Skin epidermis (tissue), 12 donors: Measurements from ENCODE around the gene ZCCHC24.

Experiments used
- H3K27ac ChIP-seq, 21 experiments: fragments of 200-600 bp; sonication (generic) in 11 of 21; one replicate each; pipeline ENCODE4 v1.5.0; 2020; ENCODE audit warnings: mild to moderate bottlenecking in 3 of 21, inconsistent platforms in 2 of 21, moderate library complexity in 2 of 21
- H3K4me3 ChIP-seq, 7 experiments: fragments of 200-600 bp; sonication (generic) in 2 of 7; one replicate each; pipeline ENCODE4 v1.5.0; 2020; ENCODE audit warnings: inconsistent platforms in 2 of 7, mild to moderate bottlenecking in 2 of 7, moderate library complexity in 1 of 7

ZCCHC24 gene

GRCh38 chr10:79418886-79419595 lies 26.4 kb downstream of the ZCCHC24 start:
- H3K4me3 ChIP-seq, result no peak overlapping the region
- H3K27ac ChIP-seq, result peak overlapping the region in 1 of 21 experiments; percentile 29

DNA sequence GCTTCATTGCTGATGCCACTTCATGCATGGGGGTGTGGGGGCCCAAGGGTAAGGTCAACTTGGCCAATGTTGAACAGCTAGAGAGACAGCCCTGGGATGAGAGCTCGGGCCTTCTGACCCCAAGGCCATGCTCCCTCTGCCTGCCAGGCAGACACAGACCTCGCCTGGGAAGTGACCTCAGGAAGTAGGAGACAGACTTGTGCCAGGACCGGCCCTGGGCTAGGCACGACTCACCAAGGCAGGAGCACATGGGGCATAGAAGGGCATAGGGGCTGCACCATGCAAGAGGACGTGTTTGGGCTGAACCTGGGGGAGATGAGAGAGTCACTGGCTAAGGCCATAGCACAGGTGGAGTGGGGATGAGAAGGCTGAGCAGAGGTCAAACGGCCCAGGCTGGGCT lies 27.1 kb downstream of the ZCCHC24 start:
- H3K4me3 ChIP-seq, result no peak overlapping the region
- H3K27ac ChIP-seq, result peak overlapping the region in 2 of 21 experiments; percentile 22 to 29

- Histone ChIP-seq H3K4me3 (no peak overlapping the region), H3K27ac (peak overlapping the region in 4 of 21 experiments; percentile 5 to 32 (median 18))
Observed at GRCh38 chr10:79417731-79418130, 27.7 kb downstream of the ZCCHC24 start.

DNA sequence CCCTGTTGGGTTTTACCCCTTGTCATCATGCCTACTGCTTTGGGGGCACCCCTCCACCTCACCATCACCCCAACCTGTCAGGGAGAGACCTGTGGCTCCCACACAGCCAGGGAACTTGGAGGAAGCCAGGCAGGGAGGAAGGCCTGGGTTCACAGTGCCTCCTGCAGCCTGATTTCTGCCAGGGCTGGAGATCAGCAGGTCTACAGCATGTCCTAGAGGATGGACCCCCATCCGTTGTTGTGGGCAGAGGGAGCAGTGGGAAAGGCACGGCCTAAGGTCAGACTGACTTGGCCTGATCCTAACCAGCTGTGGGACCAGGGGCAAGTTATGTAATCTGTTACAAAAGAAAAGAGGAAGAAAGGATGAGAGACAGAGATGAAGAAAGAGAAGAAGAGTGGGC lies 28.2 kb downstream of the ZCCHC24 start:
- Histone ChIP-seq H3K27ac (peak overlapping the region in 3 of 21 experiments; percentile 5 to 57 (median 6)), H3K4me3 (no peak overlapping the region)

GRCh38 chr10:79416578-79417255 lies 28.7 kb downstream of the ZCCHC24 start:
- H3K27ac ChIP-seq, result peak overlapping the region in 2 of 21 experiments; percentile 13 to 57

GRCh38 chr10:79415736-79416577 lies 29.5 kb downstream of the ZCCHC24 start:
- H3K4me3 ChIP-seq, result no peak overlapping the region
- H3K27ac ChIP-seq, result peak overlapping the region in 5 of 21 experiments; percentile 7 to 15 (median 9)

More at GRCh38 chr10:79416578-79417255, 28.7 kb downstream of the ZCCHC24 start:
- no peak overlapping the region for H3K4me3 ChIP-seq

- peak overlapping the region in 1 of 21 experiments; percentile 15 for H3K27ac ChIP-seq
- H3K4me3 ChIP-seq, result no peak overlapping the region
Observed at GRCh38 chr10:79414714-79415113, 30.7 kb downstream of the ZCCHC24 start.

DNA sequence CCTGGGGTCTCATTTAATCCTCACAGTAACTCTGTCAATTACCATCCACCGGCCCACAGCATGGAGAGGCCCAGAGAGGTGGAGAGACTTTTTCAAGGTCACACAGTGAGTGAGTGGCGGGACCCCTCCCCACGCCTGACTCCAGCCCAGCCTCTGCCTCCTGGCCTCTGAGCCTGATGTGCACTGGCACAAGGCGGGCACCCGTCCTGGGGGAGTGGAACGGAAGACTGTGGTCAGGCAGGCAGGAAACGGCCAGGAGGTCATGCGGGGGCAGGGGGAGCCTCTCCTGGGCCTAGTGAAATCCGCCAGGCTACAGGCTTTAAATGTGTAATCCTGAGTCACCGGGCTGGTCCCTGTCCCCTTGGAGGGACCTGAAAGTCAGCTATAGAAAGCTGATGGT lies 32.2 kb downstream of the ZCCHC24 start:
- Histone ChIP-seq H3K4me3 (no peak overlapping the region), H3K27ac (peak overlapping the region in 4 of 21 experiments; percentile 24 to 68 (median 37))

GRCh38 chr10:79412516-79412915 lies 32.9 kb downstream of the ZCCHC24 start:
- Histone ChIP-seq H3K27ac (peak overlapping the region in 1 of 21 experiments; percentile 24), H3K4me3 (no peak overlapping the region)

GRCh38 chr10:79411546-79412495 lies 33.6 kb downstream of the ZCCHC24 start:
- Histone ChIP-seq H3K4me3 (no peak overlapping the region), H3K27ac (peak overlapping the region in 7 of 21 experiments; percentile 8 to 33 (median 22))

DNA sequence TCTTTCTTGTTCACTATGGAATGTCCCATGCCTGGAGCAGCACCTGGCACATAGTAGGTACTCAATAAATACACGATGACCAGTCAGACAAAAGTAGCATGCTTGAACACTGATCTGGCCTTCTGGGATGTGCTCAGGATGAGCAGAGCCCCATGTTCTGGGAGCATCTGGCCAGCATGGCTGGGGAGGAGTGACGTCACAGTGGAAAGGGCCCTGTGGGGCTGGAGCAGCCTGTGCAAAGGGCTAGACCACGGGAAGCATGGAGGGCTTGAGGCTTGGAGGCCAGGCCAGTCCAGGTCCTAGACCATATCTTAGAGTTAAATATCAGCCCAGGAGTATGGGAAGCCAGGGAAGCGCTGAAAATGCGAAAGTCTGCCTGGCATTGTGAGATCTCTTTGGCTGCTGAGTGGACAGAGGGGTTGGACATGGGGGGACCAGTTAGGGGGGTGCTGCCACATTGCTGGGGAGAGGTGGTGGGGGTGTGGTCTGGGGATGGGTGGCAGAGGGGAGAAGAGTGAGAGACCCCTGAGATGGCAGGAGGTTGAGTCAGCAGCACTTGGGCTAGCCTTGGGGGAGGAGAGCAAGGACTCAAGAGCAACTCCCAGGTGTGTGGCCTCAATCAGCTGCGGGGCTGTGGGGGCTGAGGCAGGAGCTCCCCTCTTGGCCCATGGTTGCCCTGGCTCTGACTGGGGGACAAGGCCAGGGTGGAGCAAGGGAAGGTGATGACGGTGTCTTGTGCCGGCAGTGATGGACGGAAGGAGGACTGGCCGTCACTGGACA lies 34.9 kb downstream of the ZCCHC24 start:
- peak overlapping the region in 3 of 21 experiments; percentile 13 to 35 (median 21) for H3K27ac ChIP-seq

GRCh38 chr10:79409726-79410085 lies 35.7 kb downstream of the ZCCHC24 start:
- peak overlapping the region in 11 of 21 experiments; percentile 14 to 71 (median 50) for H3K27ac ChIP-seq
- H3K4me3 ChIP-seq, result no peak overlapping the region

More for the DNA sequence above, 34.9 kb downstream of the ZCCHC24 start:
- no peak overlapping the region for H3K4me3 ChIP-seq

DNA sequence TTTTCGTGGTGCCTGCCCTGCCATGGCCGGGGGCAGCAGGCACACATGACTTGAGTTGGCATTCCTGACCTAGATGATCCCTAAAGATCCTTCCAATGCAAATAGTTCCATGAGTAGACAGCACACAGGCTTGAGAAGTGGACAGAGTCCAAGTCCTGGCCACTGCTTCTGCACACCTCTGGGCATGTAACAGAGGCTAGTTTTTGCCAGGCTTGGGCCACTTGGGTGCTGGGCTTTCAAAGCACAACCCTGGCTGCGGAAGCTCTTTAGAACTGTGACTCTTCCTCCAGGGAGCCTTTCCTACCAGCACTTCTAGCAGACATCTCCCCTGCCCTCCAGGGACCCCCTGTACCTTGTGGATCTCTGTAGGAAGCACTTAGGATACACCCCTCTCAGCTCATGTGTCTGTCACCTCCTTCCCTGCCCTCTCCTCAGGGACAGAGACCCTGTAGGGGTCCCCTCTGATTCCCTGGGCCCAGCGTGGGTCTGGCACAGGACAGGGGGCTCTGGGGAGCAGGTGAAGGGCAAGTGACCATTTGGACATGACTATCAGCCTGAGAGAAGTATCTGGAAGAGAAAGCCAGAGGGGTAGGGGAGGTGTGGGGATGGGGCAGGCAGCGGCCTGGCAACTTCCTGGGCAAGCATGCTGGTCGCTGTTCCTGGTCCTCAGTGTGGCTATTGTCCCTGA lies 36.2 kb downstream of the ZCCHC24 start:
- Histone ChIP-seq H3K27ac (peak overlapping the region in 12 of 21 experiments; percentile 14 to 71 (median 50)), H3K4me3 (no peak overlapping the region)

- peak overlapping the region in 15 of 21 experiments; percentile 3 to 71 (median 28) for H3K27ac ChIP-seq
- no peak overlapping the region for H3K4me3 ChIP-seq
Observed at GRCh38 chr10:79407811-79408795, 37.3 kb downstream of the ZCCHC24 start.

DNA sequence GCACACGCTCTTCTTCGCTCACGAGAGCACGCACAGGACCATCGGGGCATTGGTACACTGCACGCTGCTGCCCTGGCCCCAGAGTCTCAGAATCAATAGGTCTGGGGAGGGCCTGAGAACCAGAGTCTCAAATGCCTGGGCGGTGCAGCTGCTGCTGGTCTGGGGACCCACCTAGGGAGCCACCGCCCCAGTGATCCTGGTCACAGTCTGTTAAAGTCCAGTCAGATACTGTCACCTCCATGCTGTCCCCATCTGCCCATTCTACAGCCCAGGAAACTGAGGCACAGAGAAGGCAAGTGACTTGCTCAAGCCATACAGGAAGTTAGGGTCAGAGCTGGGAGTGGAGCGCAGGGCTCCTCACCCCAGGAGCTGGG lies 38.0 kb downstream of the ZCCHC24 start:
- Histone ChIP-seq H3K4me3 (no peak overlapping the region), H3K27ac (peak overlapping the region in 10 of 21 experiments; percentile 2 to 65 (median 39))

DNA sequence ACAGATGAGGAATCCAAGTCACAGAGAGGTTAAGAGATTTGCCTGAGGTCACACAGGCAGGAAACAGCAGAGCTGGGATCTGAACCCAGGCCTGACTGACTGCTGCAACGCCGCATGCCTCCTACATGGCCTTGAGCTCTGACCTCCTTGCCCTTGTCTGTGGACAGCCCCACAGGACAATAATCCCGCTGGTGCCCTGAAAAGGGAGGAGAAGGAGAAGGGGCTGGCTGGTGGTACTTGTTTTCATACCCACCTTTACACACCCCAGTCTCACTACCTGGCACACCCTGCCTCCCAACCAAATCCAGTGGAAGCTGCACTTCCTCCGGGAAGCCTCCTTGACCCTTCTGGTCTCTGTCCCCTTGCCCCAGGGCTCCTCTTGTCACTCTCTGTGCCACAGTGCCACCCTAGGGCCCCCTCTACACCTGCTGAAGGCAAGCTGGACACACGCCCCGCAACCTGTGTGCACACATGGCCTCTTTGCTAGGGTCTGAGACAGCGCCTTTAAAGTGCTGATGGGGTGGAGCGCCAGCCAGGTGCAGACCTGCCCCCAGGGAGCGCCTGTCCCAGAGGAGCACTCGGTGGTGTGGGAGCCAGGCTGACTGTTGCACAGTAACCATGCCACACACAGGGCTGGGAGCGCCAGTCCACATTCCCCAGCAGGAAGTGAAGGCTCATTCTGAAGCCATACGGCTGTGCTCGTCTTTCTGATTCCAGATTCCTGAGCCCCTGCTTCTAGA lies 38.6 kb downstream of the ZCCHC24 start:
- H3K4me3 ChIP-seq, result no peak overlapping the region
- H3K27ac ChIP-seq, result peak overlapping the region in 13 of 21 experiments; percentile 2 to 82 (median 26)
